CD4-positive, alpha-beta T cell treated with Interleukin-2 at 100 ng/mL for 4 hours (primary cell): ENCODE results near the gene SMIM8.

Experiments used
- DNase-seq: peaks from one replicate; pipeline ENCODE4 v3.0.0-alpha.2; 2020; ENCODE audit warnings: low spot score

The SMIM8 gene

DNA sequence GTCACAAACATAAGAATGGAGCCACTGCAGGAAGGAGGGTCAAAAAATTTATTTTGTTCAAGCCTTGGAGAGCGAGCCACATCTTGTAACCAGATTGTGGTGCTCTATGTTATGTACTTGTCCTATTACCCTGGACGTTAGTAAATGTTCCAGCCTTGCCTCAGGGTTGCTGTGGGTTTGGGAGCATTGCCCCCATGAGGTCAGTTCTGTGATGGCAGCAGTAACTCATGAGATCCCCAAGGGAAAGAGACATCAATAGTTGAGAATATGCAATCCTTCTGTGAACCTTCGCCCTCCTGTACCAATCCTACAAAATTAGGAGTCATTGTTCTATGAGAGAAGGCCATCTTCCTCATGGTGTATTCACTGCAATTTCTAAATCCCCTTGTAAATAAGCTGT lies 68.9 kb downstream of the SMIM8 start:
- DNase-seq = no peak
